ENCODE results near the gene CBLL1. TPM values are rescaled to one million over a fixed set of nuclear protein-coding genes. Genes with fewer than 3 reads are reported as not detected.

Gene CBLL1
- total RNA-seq, 2 experiments from 2014 or later: 38.7 to 40.4 TPM

DNA sequence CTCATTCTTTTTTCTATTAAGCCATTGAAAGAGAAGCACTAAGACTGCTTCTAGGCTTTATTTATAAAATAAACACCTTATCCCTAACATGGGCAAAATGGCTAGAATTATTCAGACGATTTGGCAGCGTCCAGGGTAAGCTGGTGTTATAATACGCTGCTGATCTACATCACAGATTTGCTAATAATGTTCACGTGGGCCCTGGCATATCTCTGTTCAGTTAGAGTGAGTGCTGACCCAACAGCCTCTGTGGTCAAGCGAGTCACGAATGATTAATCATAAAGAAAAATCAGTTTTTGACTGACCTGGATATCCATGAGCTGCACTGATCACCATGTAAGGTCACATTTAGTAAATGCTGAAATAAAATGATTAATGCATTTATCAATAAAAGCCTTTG lies 28.4 kb upstream of the CBLL1 start:
- no peak overlapping the region for H3K4me3 Mint-ChIP-seq
- no peaks in the 10 kb centered on the region for H3K9me3 Mint-ChIP-seq
- no peak for DNase-seq
- H3K36me3 Mint-ChIP-seq: peaks cover 1% of the 10 kb centered on the region
- no peak overlapping the region for H3K27ac Mint-ChIP-seq
- ChIA-PET CTCF (no interaction called here), POLR2A (no interaction called here)
- peaks cover 2% of the 10 kb centered on the region for H3K27me3 Mint-ChIP-seq
- intact Hi-C loops (cut with micrococcal nuclease): no loop called here
- H3K4me1 Mint-ChIP-seq (ENCODE audit: low read depth): no peaks in the 10 kb centered on the region

DNA sequence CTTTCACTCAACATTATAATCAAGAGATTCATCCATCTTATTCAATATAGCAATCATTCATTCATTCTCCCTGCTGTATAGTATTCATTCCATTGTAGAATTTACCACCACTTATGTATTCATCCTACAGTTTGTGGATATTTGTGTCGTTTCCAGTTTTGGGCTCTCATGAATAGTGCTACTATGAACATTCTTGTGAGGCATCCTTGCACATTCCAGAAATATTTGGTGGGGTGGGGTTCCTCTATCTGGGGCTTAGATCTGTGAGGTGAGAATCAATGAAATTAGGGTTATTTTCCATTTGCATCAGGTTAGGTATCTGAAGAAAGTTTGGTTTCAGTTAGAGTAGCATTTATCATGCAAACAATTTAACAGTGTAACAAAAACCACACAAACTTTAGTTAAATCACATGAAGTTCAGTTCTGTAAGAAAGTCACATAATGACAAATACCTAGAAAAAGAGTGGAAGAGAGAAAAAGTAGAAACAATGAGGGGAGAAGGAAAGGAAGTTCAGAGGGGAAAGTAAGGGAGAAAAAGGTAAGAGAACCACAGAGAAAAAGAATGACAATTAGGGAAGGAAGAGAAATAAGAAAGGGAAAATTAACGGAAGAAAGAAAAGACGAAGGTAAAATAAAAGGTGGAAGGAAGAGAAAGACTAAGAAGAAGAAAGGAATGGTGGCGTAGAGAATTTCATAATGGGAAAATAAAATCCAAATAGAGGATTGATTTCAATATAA lies 25.3 kb upstream of the CBLL1 start:
- no peaks in the 10 kb centered on the region for H3K36me3 Mint-ChIP-seq
- no peak overlapping the region for H3K27ac Mint-ChIP-seq
- CTCF ChIA-PET: interaction anchor here (2.2 kb wide), 1 partner anchor 256 kb away, joined by 7 read pairs; no protein-coding TSS in a partner anchor
- H3K4me3 Mint-ChIP-seq: no peak overlapping the region
- DNase-seq: no peak
- no peaks in the 10 kb centered on the region for H3K27me3 Mint-ChIP-seq
- intact Hi-C loops (cut with micrococcal nuclease): no loop called here
- no peaks in the 10 kb centered on the region for H3K9me3 Mint-ChIP-seq
- no peaks in the 10 kb centered on the region for H3K4me1 Mint-ChIP-seq (ENCODE audit: low read depth)
- POLR2A ChIA-PET: no interaction called here

DNA sequence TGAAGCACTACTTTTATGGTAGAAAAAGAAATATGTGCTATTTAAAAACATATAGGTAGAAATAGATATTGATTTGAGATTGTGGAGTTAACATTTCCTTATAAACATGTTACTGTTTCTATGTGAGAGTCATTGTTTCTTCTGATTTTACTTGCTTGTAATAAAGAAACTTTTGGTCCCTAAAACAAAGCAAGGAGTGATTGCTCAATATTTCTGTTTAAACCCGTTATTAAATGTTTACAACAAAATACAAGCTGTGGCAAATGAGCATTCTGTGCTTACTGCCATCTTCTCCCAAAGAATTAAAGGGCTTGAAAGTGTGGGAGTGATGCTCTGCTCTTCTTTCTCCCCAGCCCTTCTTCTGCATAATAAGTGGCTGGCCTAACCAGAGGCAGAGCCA lies 22.7 kb upstream of the CBLL1 start:
- CTCF ChIA-PET: no interaction called here
- Mint-ChIP-seq H3K36me3 (no peaks in the 10 kb centered on the region), H3K27me3 (no peaks in the 10 kb centered on the region), H3K4me1 (ENCODE audit: low read depth) (no peaks in the 10 kb centered on the region), H3K9me3 (no peaks in the 10 kb centered on the region), H3K27ac (no peak overlapping the region), H3K4me3 (no peak overlapping the region)
- DNase-seq: no peak
- POLR2A ChIA-PET: no interaction called here
- intact Hi-C loops (cut with micrococcal nuclease): no loop called here

DNA sequence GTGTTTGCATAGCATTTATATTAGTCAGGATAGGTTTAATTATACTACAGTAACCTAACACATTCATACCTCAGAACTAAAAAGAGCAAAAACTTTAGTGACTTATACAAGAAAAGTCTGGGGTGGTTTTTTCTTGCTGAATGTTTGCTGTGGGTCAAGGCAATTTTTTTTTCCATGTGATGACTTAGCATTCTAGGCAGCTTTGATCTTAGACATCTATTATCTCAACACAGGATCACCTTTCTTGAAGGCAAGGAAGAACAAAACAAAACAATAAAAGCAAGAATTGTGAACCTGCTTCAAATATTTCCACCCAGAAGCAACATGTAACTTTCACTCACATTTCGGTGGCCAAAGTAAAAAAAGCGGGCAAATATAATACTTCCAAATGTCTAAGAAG lies 20.7 kb upstream of the CBLL1 start:
- no peak for DNase-seq
- POLR2A ChIA-PET: no interaction called here
- intact Hi-C loops (cut with micrococcal nuclease): no loop called here
- no peaks in the 10 kb centered on the region for H3K9me3 Mint-ChIP-seq
- CTCF ChIA-PET: interaction anchor here (0.6 to 4.1 kb wide), 3 partner anchors 62 to 546 kb away, joined by 3 to 45 read pairs (median 3); no protein-coding TSS in a partner anchor
- H3K4me3 Mint-ChIP-seq: no peak overlapping the region
- no peak overlapping the region for H3K27ac Mint-ChIP-seq
- H3K36me3 Mint-ChIP-seq: no peaks in the 10 kb centered on the region
- peaks cover 3% of the 10 kb centered on the region for H3K27me3 Mint-ChIP-seq
- H3K4me1 Mint-ChIP-seq (ENCODE audit: low read depth): no peaks in the 10 kb centered on the region

DNA sequence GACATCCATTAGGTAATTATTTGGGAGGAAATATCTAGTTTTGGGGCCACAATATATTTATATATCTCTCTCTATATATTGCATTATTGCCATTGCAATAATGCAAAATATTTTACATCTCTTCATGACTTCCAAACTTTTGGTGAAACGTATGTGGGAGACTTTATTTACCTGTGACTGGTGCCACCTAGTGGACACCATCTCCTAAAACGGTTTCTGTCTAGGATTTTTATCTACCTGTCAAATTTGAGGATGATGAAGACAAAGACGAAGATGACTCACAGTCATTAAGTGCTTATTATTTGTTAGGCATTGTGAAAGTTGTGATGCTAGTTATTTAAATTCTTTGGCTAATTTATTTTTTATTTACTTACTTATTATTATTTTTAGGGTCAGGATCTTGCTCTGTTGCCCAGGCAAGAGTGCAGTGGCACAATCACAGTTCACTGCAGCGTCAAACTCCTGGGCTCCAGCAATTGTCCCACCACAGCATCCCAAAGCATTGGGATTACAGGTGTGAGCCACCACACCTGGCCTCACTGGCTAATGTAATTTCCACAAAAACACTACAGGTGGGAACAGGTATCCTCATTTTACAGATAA lies 18.7 kb upstream of the CBLL1 start:
- Mint-ChIP-seq H3K36me3 (no peaks in the 10 kb centered on the region), H3K4me1 (ENCODE audit: low read depth) (no peaks in the 10 kb centered on the region), H3K27ac (no peak overlapping the region), H3K9me3 (no peaks in the 10 kb centered on the region), H3K27me3 (peaks cover 3% of the 10 kb centered on the region), H3K4me3 (no peak overlapping the region)
- peak; percentile 42 for DNase-seq
- CTCF ChIA-PET: interaction anchor here (0.6 to 4.1 kb wide), 14 partner anchors 11 to 580 kb away, joined by 3 to 45 read pairs (median 3); no protein-coding TSS in a partner anchor
- intact Hi-C loops (cut with micrococcal nuclease): loop anchor here (1.0 to 5.0 kb wide), 3 partner anchors 163 to 523 kb away; partner anchors contain the start of genes COG5 and DUS4L
- POLR2A ChIA-PET: no interaction called here

DNA sequence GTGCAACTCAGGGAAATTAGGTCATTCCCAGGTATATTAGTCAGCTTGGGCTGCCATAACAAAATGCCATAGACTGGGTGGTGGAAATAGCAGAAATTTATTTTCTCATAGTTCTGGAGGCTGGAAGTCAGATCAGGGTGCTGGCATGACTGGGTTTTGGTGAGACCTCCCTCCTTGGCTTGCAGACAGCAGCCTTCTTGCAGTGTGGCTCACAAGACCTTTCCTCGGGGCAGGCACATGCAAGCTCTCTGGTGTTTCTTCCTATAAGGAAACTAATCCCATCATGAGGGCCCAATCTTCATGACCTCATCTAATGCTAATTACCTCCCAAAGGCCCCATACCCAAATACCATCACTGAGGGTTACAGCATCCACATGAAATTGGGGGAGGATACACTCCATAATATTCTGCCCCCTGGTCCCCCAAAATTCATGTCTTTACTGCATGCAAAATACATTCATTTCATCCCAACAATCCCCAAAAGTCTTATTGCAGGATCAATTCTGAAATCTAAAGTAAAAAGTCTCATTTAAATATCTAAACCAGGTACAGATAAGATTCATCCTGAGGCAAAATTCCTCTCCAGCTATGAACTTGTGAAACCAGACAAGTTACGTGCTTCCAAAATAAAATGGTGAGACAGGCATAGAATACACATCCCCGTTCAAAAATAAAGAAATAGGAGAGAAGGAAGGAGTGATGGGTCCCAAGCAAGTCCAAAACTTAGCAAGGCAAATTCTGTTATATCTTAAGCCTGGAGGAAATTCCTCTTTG lies 17.4 kb upstream of the CBLL1 start:
- Mint-ChIP-seq H3K4me1 (ENCODE audit: low read depth) (no peaks in the 10 kb centered on the region), H3K27ac (no peak overlapping the region), H3K36me3 (no peaks in the 10 kb centered on the region), H3K27me3 (peaks cover 3% of the 10 kb centered on the region), H3K4me3 (no peak overlapping the region), H3K9me3 (no peaks in the 10 kb centered on the region)
- no peak for DNase-seq
- POLR2A ChIA-PET: no interaction called here
- intact Hi-C loops (cut with micrococcal nuclease): loop anchor here (5.0 kb wide), 2 partner anchors 164 to 524 kb away; partner anchors contain the start of genes COG5 and DUS4L
- CTCF ChIA-PET: interaction anchor here (0.7 to 4.1 kb wide), 14 partner anchors 12 to 525 kb away, joined by 3 to 45 read pairs (median 4); partner anchors contain the start of gene CBLL1

DNA sequence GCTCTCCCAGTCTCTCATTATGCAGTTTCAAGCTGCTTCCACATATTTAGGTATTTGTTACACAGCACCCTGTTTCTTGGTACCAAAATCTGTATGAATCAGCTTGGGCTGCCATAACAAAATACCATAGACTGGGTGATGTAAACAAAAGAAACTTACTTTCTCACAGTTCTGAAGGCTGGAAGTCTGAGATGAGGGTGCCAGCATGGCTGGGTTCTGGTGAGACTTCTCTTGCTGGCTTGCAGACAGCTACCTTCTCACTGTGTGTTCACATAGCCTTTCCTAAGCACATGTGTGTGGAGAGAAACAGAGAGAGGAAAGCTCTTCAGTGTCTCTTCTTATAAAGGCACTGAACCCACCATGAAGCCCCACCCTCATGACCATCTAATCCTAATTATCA lies 15.7 kb upstream of the CBLL1 start:
- Mint-ChIP-seq H3K27ac (no peak overlapping the region), H3K36me3 (no peaks in the 10 kb centered on the region), H3K9me3 (peaks cover 3% of the 10 kb centered on the region), H3K4me3 (no peak overlapping the region), H3K4me1 (ENCODE audit: low read depth) (no peaks in the 10 kb centered on the region), H3K27me3 (peaks cover 3% of the 10 kb centered on the region)
- intact Hi-C loops (cut with micrococcal nuclease): loop anchor here (5.0 kb wide), 2 partner anchors 166 to 526 kb away; partner anchors contain the start of genes COG5 and DUS4L
- ChIA-PET CTCF (interaction anchor here (0.6 to 4.0 kb wide), 6 partner anchors 15 to 265 kb away, joined by 3 to 23 read pairs (median 10); partner anchors contain the start of gene CBLL1), POLR2A (no interaction called here)
- DNase-seq: no peak

DNA sequence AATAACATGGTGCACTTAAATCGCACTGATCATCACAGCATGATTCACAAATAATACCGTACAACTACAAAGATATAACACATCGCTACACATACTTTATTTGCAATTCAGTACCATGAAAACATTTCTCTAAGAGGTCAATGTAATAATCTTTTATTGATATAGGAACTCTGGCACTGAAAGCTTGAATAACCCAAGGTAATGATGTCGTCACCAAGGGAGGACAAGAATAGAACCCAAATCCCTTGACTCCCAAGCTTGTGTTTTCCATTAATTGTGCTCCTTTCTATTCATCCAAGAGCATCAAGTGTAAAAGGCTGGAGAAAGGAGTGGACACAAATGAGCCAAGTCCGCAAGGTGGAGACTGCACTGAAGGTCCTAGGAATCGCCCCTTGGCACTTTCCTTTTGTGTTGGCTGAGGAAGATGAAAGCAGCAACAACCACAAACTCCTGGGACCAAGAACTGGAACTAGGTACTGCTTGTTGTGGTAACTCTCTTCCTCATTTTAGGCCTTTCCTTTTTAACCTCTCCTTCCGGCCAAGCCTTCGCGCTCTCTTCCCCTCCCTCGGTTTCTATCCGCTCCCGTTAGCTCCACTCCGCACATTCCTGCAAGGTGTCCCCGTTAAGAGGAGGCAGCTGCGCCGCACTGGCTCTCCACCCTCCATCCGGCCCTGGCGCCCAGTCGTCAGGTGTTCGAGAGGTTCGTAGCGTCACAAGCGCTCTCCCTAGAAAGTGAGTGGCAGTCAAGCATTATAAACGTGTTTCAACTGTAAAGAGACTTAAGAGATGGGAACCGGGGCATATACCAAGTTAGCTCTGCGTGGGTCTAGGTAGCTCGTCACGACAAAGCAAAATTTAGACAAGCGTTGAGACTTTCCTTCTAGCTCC lies 1.0 kb upstream of the CBLL1 start:
- H3K27me3 Mint-ChIP-seq: no peaks in the 10 kb centered on the region
- CTCF ChIA-PET: interaction anchor here (1.0 to 11.2 kb wide), 24 partner anchors 8 to 574 kb away, joined by 3 to 333 read pairs (median 4); partner anchors contain the start of genes COG5, DLD, DUS4L and HBP1
- intact Hi-C loops (cut with micrococcal nuclease): loop anchor here (1.0 to 5.0 kb wide), 9 partner anchors 72 to 824 kb away; partner anchors contain the start of genes COG5, DLD, DNAJB9 and DUS4L
- peaks cover 3% of the 10 kb centered on the region for H3K36me3 Mint-ChIP-seq
- H3K4me1 Mint-ChIP-seq (ENCODE audit: low read depth): peaks cover 41% of the 10 kb centered on the region
- H3K27ac Mint-ChIP-seq: peak overlapping the region; percentile 100
- H3K4me3 Mint-ChIP-seq: peak overlapping the region; percentile 97
- POLR2A ChIA-PET: interaction anchor here (0.7 to 2.5 kb wide), 13 partner anchors 10 to 574 kb away, joined by 3 to 15 read pairs (median 4); partner anchors contain the start of genes BCAP29, COG5, DLD and DUS4L
- H3K9me3 Mint-ChIP-seq: no peaks in the 10 kb centered on the region
- DNase-seq: no peak

DNA sequence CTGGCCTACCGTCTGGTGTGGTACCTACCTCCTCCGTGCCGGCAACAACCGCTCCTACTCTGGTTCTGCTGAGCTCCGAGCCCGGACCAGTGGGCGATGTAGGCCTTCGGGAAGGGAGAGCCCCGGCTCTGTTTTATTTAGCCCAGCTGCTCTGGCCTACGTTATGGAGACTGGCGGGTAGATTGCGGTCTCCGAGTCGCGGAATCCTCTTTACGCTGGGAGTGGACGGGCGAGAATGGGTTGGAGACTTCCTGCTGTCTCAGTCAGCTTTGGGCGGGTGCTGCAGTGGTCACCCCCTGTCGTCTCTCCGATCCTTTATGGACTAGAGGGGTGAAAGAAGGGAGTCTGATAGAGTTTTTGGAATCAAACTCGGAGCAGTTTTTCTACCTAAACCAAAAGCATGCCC lies 406 bp downstream of the CBLL1 start:
- peaks cover 52% of the 10 kb centered on the region for H3K4me1 Mint-ChIP-seq (ENCODE audit: low read depth)
- intact Hi-C loops (cut with micrococcal nuclease): loop anchor here (5.0 kb wide), 1 partner anchor 823 kb away; the partner anchor contains the start of genes DNAJB9 and THAP5
- no peak for DNase-seq
- peak overlapping the region; percentile 97 for H3K4me3 Mint-ChIP-seq
- ChIA-PET CTCF (interaction anchor here (0.7 to 11.2 kb wide), 6 partner anchors 83 to 378 kb away, joined by 4 to 333 read pairs (median 14); partner anchors contain the start of genes DLD and SLC26A4), POLR2A (interaction anchor here (0.7 to 2.5 kb wide), 10 partner anchors 9 to 576 kb away, joined by 3 to 15 read pairs (median 6); partner anchors contain the start of genes COG5, DLD, DUS4L and HBP1)
- H3K9me3 Mint-ChIP-seq: no peaks in the 10 kb centered on the region
- H3K36me3 Mint-ChIP-seq: peaks cover 6% of the 10 kb centered on the region
- H3K27ac Mint-ChIP-seq: peak overlapping the region; percentile 100
- no peaks in the 10 kb centered on the region for H3K27me3 Mint-ChIP-seq

DNA sequence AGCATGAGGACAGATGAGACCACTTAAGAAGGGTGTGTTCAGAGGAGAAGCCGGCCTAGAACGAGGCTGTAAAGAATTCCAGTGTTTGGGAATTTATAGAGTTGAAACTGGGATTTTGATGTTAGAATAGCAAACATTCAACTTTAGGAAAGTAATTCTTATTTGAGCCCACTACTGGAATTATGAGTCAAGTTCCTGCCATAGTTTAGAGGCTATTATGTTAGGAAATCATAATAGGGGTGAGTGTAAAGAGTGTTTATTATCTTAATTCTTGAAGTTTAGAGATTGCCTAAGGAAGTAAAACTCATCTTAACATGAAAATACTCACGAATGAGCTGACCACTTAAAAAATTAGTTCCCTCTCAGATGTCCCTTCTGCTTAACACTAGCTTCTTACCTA lies 2.1 kb downstream of the CBLL1 start:
- POLR2A ChIA-PET: interaction anchor here (1.1 kb wide), 1 partner anchor 566 kb away, joined by 3 read pairs; no protein-coding TSS in a partner anchor
- Mint-ChIP-seq H3K27ac (peak overlapping the region; percentile 58), H3K9me3 (no peaks in the 10 kb centered on the region), H3K4me3 (peak overlapping the region; percentile 97), H3K27me3 (no peaks in the 10 kb centered on the region), H3K4me1 (ENCODE audit: low read depth) (peaks cover 58% of the 10 kb centered on the region), H3K36me3 (peaks cover 13% of the 10 kb centered on the region)
- CTCF ChIA-PET: interaction anchor here (1.6 to 11.2 kb wide), 3 partner anchors 9 to 145 kb away, joined by 3 to 333 read pairs (median 5); partner anchors contain the start of gene DLD
- DNase-seq: no peak
- intact Hi-C loops (cut with micrococcal nuclease): no loop called here

DNA sequence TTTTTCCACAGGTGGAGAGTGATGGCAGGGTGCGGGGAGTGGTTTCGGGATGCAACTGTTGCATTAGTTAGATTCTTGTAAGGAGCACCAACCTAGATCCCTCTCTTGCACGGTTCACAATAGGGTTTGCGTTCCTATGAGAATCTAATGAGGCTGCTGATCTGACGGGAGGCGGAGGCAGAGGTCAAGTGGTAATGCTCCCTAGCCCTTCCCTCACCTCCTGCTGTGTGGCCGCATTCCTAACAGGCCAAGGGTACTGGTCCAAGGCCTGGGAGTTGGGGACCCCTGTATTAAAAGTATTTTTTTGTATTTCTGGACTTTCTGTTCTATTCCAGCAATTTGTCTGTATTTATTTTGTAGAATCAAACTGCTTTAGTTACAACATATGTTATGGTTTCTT lies 7.2 kb downstream of the CBLL1 start:
- peak overlapping the region; percentile 30 for H3K27ac Mint-ChIP-seq
- H3K36me3 Mint-ChIP-seq: peaks cover 36% of the 10 kb centered on the region
- ChIA-PET CTCF (no interaction called here), POLR2A (no interaction called here)
- H3K27me3 Mint-ChIP-seq: no peaks in the 10 kb centered on the region
- peaks cover 43% of the 10 kb centered on the region for H3K4me1 Mint-ChIP-seq (ENCODE audit: low read depth)
- intact Hi-C loops (cut with micrococcal nuclease): no loop called here
- no peaks in the 10 kb centered on the region for H3K9me3 Mint-ChIP-seq
- no peak for DNase-seq
- H3K4me3 Mint-ChIP-seq: no peak overlapping the region

All from activated CD4-positive, alpha-beta memory T cell treated with anti-CD3 and anti-CD28 coated beads for 36 hours (primary cell).